SK-N-SH (cell line): ENCODE data around the gene JAG2. TPM values are rescaled to one million over a fixed set of nuclear protein-coding genes. Genes with fewer than 3 reads are reported as not detected.
A peak's percentile ranks its signal among the peaks of the same experiment; 100 is the strongest.

Experiments
- CTCF ChIA-PET: fragments of 300-600, 350-600 bp; formaldehyde crosslinking; extraction: SDS; loops from one replicate; lab custom pipeline; 2021; lab: Yijun Ruan, JAX
- POLR2A ChIA-PET: fragments of 350-600 bp; sonication (Branson Sonifier 250); formaldehyde crosslinking; extraction: SDS; loops from one replicate; lab custom pipeline; 2020; ENCODE audit warnings: antibody characterized with exemption, inconsistent platforms; lab: Yijun Ruan, JAX
- DNase-seq: peaks from one replicate; pipeline ENCODE4 v3.0.0; 2012
- H2AFZ ChIP-seq: fragments of 200-600 bp; sonication (generic); 2 replicates; pipeline ENCODE4 v1.8.1; 2016; ENCODE audit warnings: antibody characterized with exemption, mild to moderate bottlenecking, low read depth
- H3F3A ChIP-seq: fragments of 200-600 bp; sonication (generic); replicated peaks from 2 replicates; pipeline ENCODE3; 2016; ENCODE audit warnings: antibody characterized with exemption, mild to moderate bottlenecking; ENCODE audit not compliant: insufficient read depth
- H3K27ac ChIP-seq, 2 experiments: fragments of 200-500 bp in 1 of 2; fragments of 200-600 bp in 1 of 2; sonication (Bioruptor generic) in 1 of 2; sonication (generic), shearing (Covaris generic) in 1 of 2; 2 replicates each; pipeline versions ENCODE4 v1.5.1 to v1.6.1; 2014 to 2016; ENCODE audit warnings: low read depth in 2 of 2, inconsistent platforms in 1 of 2, low read length in 1 of 2, mild to moderate bottlenecking in 1 of 2, mixed read lengths in 1 of 2
- H3K27me3 ChIP-seq: fragments of 200-600 bp; sonication (generic), shearing (Covaris generic); 2 replicates; pipeline ENCODE4 v1.6.1; 2016; ENCODE audit warnings: mixed run types; ENCODE audit not compliant: insufficient read depth
- H3K36me3 ChIP-seq, 2 experiments: fragments of 200-500 bp in 1 of 2; fragments of 200-600 bp in 1 of 2; sonication (Bioruptor generic) in 1 of 2; sonication (generic) in 1 of 2; replicated peaks in 1 of 2; 2 replicates each; pipeline versions ENCODE3 to v1.5.1; 2014 to 2016; ENCODE audit warnings: low read length in 1 of 2, mild to moderate bottlenecking in 1 of 2; ENCODE audit not compliant: insufficient read depth in 2 of 2, control insufficient read depth in 1 of 2
- H3K4me1 ChIP-seq, 2 experiments: fragments of 200-500 bp in 1 of 2; fragments of 200-600 bp in 1 of 2; sonication (Bioruptor generic) in 1 of 2; sonication (generic), shearing (Covaris generic) in 1 of 2; 2 replicates each; pipeline versions ENCODE4 v1.5.1 to v1.6.1; 2014 to 2016; ENCODE audit warnings: low read depth in 1 of 2, low read length in 1 of 2, mixed run types in 1 of 2; ENCODE audit not compliant: insufficient read depth in 2 of 2, control insufficient read depth in 1 of 2
- H3K4me2 ChIP-seq: fragments of 200-600 bp; sonication (generic), shearing (Covaris generic); 2 replicates; pipeline ENCODE4 v1.6.1; 2017; ENCODE audit warnings: mixed run types
- H3K4me3 ChIP-seq, 2 experiments: fragments of 200-500 bp in 1 of 2; fragments of 200-600 bp in 1 of 2; sonication (Bioruptor generic) in 1 of 2; sonication (generic), shearing (Covaris generic) in 1 of 2; 2 replicates each; pipeline versions ENCODE4 v1.5.1 to v1.8.1; 2014 to 2016; ENCODE audit warnings: low read depth in 2 of 2, inconsistent platforms in 1 of 2, low read length in 1 of 2, mild to moderate bottlenecking in 1 of 2, mixed read lengths in 1 of 2, moderate library complexity in 1 of 2
- H3K79me2 ChIP-seq: fragments of 200-600 bp; sonication (generic); 2 replicates; pipeline ENCODE4 v1.8.1; 2017; ENCODE audit warnings: mild to moderate bottlenecking; ENCODE audit not compliant: insufficient read depth
- H3K9ac ChIP-seq: fragments of 200-600 bp; sonication (generic); 2 replicates; pipeline ENCODE4 v1.6.1; 2017; ENCODE audit warnings: mixed run types
- H3K9me2 ChIP-seq: fragments of 200-600 bp; sonication (generic); 2 replicates; pipeline ENCODE4 v1.6.1; 2017; ENCODE audit warnings: mixed run types
- H3K9me3 ChIP-seq: fragments of 200-600 bp; sonication (generic); 2 replicates; pipeline ENCODE4 v1.6.1; 2017; ENCODE audit warnings: mixed run types, mild to moderate bottlenecking, moderate library complexity
- H4K20me1 ChIP-seq: fragments of 200-600 bp; sonication (generic); 2 replicates; pipeline ENCODE4 v1.6.1; 2017; ENCODE audit warnings: mild to moderate bottlenecking, mixed run types; ENCODE audit not compliant: insufficient read depth
- CTCF ChIP-seq: fragments of 200-600 bp; sonication (generic); IDR thresholded peaks from 2 replicates; pipeline ENCODE4 v1.6.1; 2017; ENCODE audit warnings: antibody characterized with exemption, mild to moderate bottlenecking, moderate library complexity
- EZH2phosphoT487 ChIP-seq: fragments of 200-600 bp; sonication (generic); IDR thresholded peaks from 2 replicates; pipeline ENCODE4 v1.6.1; 2017; ENCODE audit warnings: low read depth, mixed run types, mild to moderate bottlenecking, antibody characterized with exemption, moderate library complexity, borderline replicate concordance
- FOSL2 ChIP-seq: IDR thresholded peaks from 2 replicates; pipeline ENCODE4 v1.4.0; 2012; ENCODE audit warnings: low read depth, mild to moderate bottlenecking, moderate library complexity, borderline replicate concordance
- GABPA ChIP-seq: IDR thresholded peaks from 2 replicates; pipeline ENCODE4 v1.4.0; 2012; ENCODE audit warnings: low read depth, mild to moderate bottlenecking
- MAX ChIP-seq: IDR thresholded peaks from 2 replicates; pipeline ENCODE4 v1.4.0; 2012; ENCODE audit warnings: low read depth
- NRF1 ChIP-seq: IDR thresholded peaks from 2 replicates; pipeline ENCODE4 v1.6.1; 2012; ENCODE audit warnings: low read depth, mild to moderate bottlenecking, low read length
- PBX3 ChIP-seq: IDR thresholded peaks from 2 replicates; pipeline ENCODE4; 2012
- POLR2AphosphoS5 ChIP-seq: IDR thresholded peaks from 2 replicates; pipeline ENCODE4 v1.6.1; 2012; ENCODE audit warnings: low read depth, low read length
- RAD21 ChIP-seq: IDR thresholded peaks from 2 replicates; pipeline ENCODE4 v1.6.1; 2012; ENCODE audit warnings: mild to moderate bottlenecking, low read length
- RFX5 ChIP-seq: IDR thresholded peaks from 2 replicates; pipeline ENCODE4 v1.6.1; 2012; ENCODE audit warnings: mild to moderate bottlenecking, improper control_type of control experiment, low read length
- SMC3 ChIP-seq: IDR thresholded peaks from 2 replicates; pipeline ENCODE4 v1.6.1; 2012; ENCODE audit warnings: low read depth, low read length, improper control_type of control experiment
- TAF1 ChIP-seq: IDR thresholded peaks from 2 replicates; pipeline ENCODE4 v1.6.1; 2012; ENCODE audit warnings: low read depth, mild to moderate bottlenecking, low read length, moderate library complexity, borderline replicate concordance
- USF1 ChIP-seq: IDR thresholded peaks from 2 replicates; pipeline ENCODE4 v1.4.0; 2012; ENCODE audit warnings: low read depth, borderline replicate concordance
- YY1 ChIP-seq: IDR thresholded peaks from 2 replicates; pipeline ENCODE4 v1.4.0; 2012; ENCODE audit warnings: low read depth, mild to moderate bottlenecking
- WGBS: methylation state at CpG from one replicate; pipeline ENCODE4 v1.1.6; 2017; ENCODE audit warnings: low lambda C conversion rate; 5-methylcytosine and 5-hydroxymethylcytosine counted together
- polyA plus RNA-seq, 3 experiments: library from polyadenylated mRNA; depleted of rRNA; stranded (reverse); fragments of >200 nt; gene quantifications; 2 replicates each; pipeline ENCODE4 v1.2.3, GENCODE V29; 2012

Gene JAG2
- polyA plus RNA-seq, 1 of the 3 experiments (the other 2 are of a cell fraction) = 1.7 TPM

GRCh38 chr14:105169776-105170655, 1.4 kb upstream of the JAG2 start:
- Histone ChIP-seq H3K9me2 (no peaks in the 10 kb centered on the region), H3K9me3 (no peaks in the 10 kb centered on the region), H4K20me1 (0 out of 2 replicates have a peak, but pooled peaks cover 3% of the 10 kb centered on the region), H3K27ac (no peak overlapping the region), H3K27me3 (peaks cover 9% of the 10 kb centered on the region; the same call in 1 of the 2 replicates), H3K79me2 (no peaks in the 10 kb centered on the region), H3K4me2 (no peak overlapping the region), H2AFZ (no peak overlapping the region), H3K4me1 (peaks cover 4 to 11% of the 10 kb centered on the region in 2 experiments; a peak in 2 of 4 replicates), H3K9ac (no peak overlapping the region), H3K36me3 (no peaks in the 10 kb centered on the region), H3K4me3 (no peak overlapping the region), H3F3A (no peaks in the 10 kb centered on the region)
- ChIA-PET CTCF (interaction anchor here (0.6 to 2.5 kb wide), 17 partner anchors 9 to 211 kb away, joined by 3 to 9 read pairs (median 4); no protein-coding TSS in a partner anchor), POLR2A (no interaction called here)
- no peak for DNase-seq
- TF ChIP-seq TAF1 (no peak), POLR2AphosphoS5 (no peak), RFX5 (no peak), NRF1 (no peak), YY1 (no peak), SMC3 (no peak), EZH2phosphoT487 (no peak), PBX3 (no peak), MAX (no peak), RAD21 (no peak)
- 70% methylated on average over 16 of the region's 22 CpGs for WGBS

GRCh38 chr14:105168979-105169507, 467 bp upstream of the JAG2 start:
- H3F3A ChIP-seq = no peaks in the 10 kb centered on the region
- H3K79me2 ChIP-seq = no peaks in the 10 kb centered on the region
- H3K27me3 ChIP-seq = peaks cover 9% of the 10 kb centered on the region; the same call in 1 of the 2 replicates
- TF ChIP-seq NRF1 (no peak), GABPA (no peak), CTCF (peak; percentile 57), RAD21 (peak; percentile 45), TAF1 (no peak), USF1 (no peak), PBX3 (no peak), FOSL2 (no peak)
- TF ChIP-seq, all 33 proteins: peak for 2
- H3K4me1 ChIP-seq = peaks cover 4 to 11% of the 10 kb centered on the region in 2 experiments; a peak in 2 of 4 replicates
- CTCF ChIA-PET = interaction anchor here (0.8 to 2.5 kb wide), 20 partner anchors 8 to 212 kb away, joined by 3 to 12 read pairs (median 5); no protein-coding TSS in a partner anchor
- H3K4me3 ChIP-seq = peak overlapping the region; percentile 26 to 44; a peak in 2 of 4 replicates
- no peak overlapping the region for H3K9ac ChIP-seq
- DNase-seq = peak; percentile 84
- H3K36me3 ChIP-seq = no peaks in the 10 kb centered on the region
- WGBS = 32% methylated on average over 5 of the region's 54 CpGs
- H3K9me2 ChIP-seq = no peaks in the 10 kb centered on the region
- POLR2A ChIA-PET = no interaction called here
- H3K27ac ChIP-seq = no peak overlapping the region
- no peaks in the 10 kb centered on the region for H3K9me3 ChIP-seq
- no peak overlapping the region for H2AFZ ChIP-seq
- H3K4me2 ChIP-seq = no peak overlapping the region
- 0 out of 2 replicates have a peak, but pooled peaks cover 3% of the 10 kb centered on the region for H4K20me1 ChIP-seq
